Liver (tissue), 9 donors: Measurements from ENCODE around the gene ANXA10. TPM values are rescaled to one million over a fixed set of nuclear protein-coding genes. Genes with fewer than 3 reads are reported as not detected.

ENCODE experiments used
- DNase-seq: peaks from one replicate; pipeline ENCODE4 v3.0.0-alpha.2; 2017; ENCODE audit warnings: low spot score
- H3K27ac ChIP-seq, 2 donors: one replicate each; pipeline ENCODE4 v1.7.0; 2013; ENCODE audit warnings: inconsistent platforms in 2 of 2, low read length in 2 of 2, control low read depth in 1 of 2, low read depth in 1 of 2, mild to moderate bottlenecking in 1 of 2
- H3K27me3 ChIP-seq, 4 donors: one replicate each; pipeline versions ENCODE4 v1.6.1 to v1.7.0; 2013; ENCODE audit warnings: low read length in 3 of 4, inconsistent platforms in 1 of 4, mild to moderate bottlenecking in 1 of 4, moderate library complexity in 1 of 4; ENCODE audit not compliant: control insufficient read depth in 4 of 4, insufficient read depth in 4 of 4
- H3K36me3 ChIP-seq, 4 donors: one replicate each; pipeline versions ENCODE4 v1.6.1 to v1.7.0; 2013; ENCODE audit warnings: low read length in 3 of 4, mild to moderate bottlenecking in 3 of 4, low read depth in 1 of 4, moderate library complexity in 1 of 4; ENCODE audit not compliant: control insufficient read depth in 4 of 4, insufficient read depth in 3 of 4
- H3K4me1 ChIP-seq, 4 donors: one replicate each; pipeline versions ENCODE4 v1.6.1 to v1.7.0; 2013; ENCODE audit warnings: low read length in 3 of 4, mild to moderate bottlenecking in 3 of 4, moderate library complexity in 1 of 4; ENCODE audit not compliant: control insufficient read depth in 4 of 4, insufficient read depth in 4 of 4
- H3K4me3 ChIP-seq, 3 donors: one replicate each; pipeline versions ENCODE4 v1.6.1 to v1.7.0; 2013; ENCODE audit warnings: low read length in 3 of 3, control low read depth in 1 of 3, low read depth in 1 of 3, mild to moderate bottlenecking in 1 of 3
- H3K9ac ChIP-seq, 2 donors: one replicate each; pipeline ENCODE4 v1.7.0; 2013; ENCODE audit warnings: low read length in 2 of 2, mild to moderate bottlenecking in 2 of 2, moderate library complexity in 2 of 2, control low read depth in 1 of 2, low read depth in 1 of 2
- H3K9me3 ChIP-seq, 4 donors: one replicate each; pipeline versions ENCODE4 v1.6.1 to v1.7.0; 2013; ENCODE audit warnings: low read length in 3 of 4; ENCODE audit not compliant: control insufficient read depth in 4 of 4
- ATF3 ChIP-seq: IDR thresholded peaks from 2 replicates; pipeline ENCODE4 v1.6.1; 2016; ENCODE audit warnings: antibody characterized with exemption
- EGR1 ChIP-seq, 2 donors: IDR thresholded peaks; 2 replicates each; pipeline ENCODE4 v1.6.1; 2016 to 2018; ENCODE audit warnings: antibody characterized with exemption in 2 of 2, low read depth in 2 of 2
- FOXA1 ChIP-seq: IDR thresholded peaks from 2 replicates; pipeline ENCODE4 v1.6.1; 2016; ENCODE audit warnings: antibody characterized with exemption
- FOXA2 ChIP-seq: IDR thresholded peaks from 2 replicates; pipeline ENCODE4 v1.6.1; 2016; ENCODE audit warnings: antibody characterized with exemption
- GABPA ChIP-seq, 2 donors: IDR thresholded peaks in 1 of 2; conservative IDR thresholded peaks in 1 of 2; 2 replicates each; pipeline ENCODE4 v1.6.1; 2016; ENCODE audit warnings: antibody characterized with exemption in 2 of 2, mild to moderate bottlenecking in 1 of 2, moderate library complexity in 1 of 2
- HNF4A ChIP-seq, 2 donors: conservative IDR thresholded peaks; 2 replicates each; pipeline ENCODE4 v1.6.1; 2016; ENCODE audit warnings: antibody characterized with exemption in 2 of 2, mild to moderate bottlenecking in 2 of 2
- HNF4G ChIP-seq: IDR thresholded peaks from 2 replicates; pipeline ENCODE4 v1.6.1; 2016; ENCODE audit warnings: antibody characterized with exemption
- JUND ChIP-seq, 2 donors: IDR thresholded peaks; 2 replicates each; pipeline ENCODE4 v1.6.1; 2016; ENCODE audit warnings: antibody characterized with exemption in 2 of 2
- NR2F2 ChIP-seq: IDR thresholded peaks from 2 replicates; pipeline ENCODE4 v1.6.1; 2016; ENCODE audit warnings: antibody characterized with exemption
- RAD21 ChIP-seq, 2 donors: IDR thresholded peaks; 2 replicates each; pipeline ENCODE4 v1.6.1; 2016; ENCODE audit warnings: antibody characterized with exemption in 2 of 2, mild to moderate bottlenecking in 2 of 2
- RXRA ChIP-seq, 2 donors: IDR thresholded peaks; 2 replicates each; pipeline ENCODE4 v1.6.1; 2017 to 2018; ENCODE audit warnings: antibody characterized with exemption in 2 of 2, mild to moderate bottlenecking in 1 of 2
- SP1 ChIP-seq: IDR thresholded peaks from 2 replicates; pipeline ENCODE4 v1.6.1; 2018; ENCODE audit warnings: antibody characterized with exemption, mild to moderate bottlenecking
- YY1 ChIP-seq: IDR thresholded peaks from 2 replicates; pipeline ENCODE4 v1.6.1; 2016; ENCODE audit warnings: antibody characterized with exemption, mild to moderate bottlenecking
- ZBTB33 ChIP-seq: IDR thresholded peaks from 2 replicates; pipeline ENCODE4 v1.6.1; 2016; ENCODE audit warnings: antibody characterized with exemption
- WGBS: extraction: QIAGEN DNeasy Blood & Tissue Kit; methylation state at CpG from one replicate; pipeline ENCODE4 v1.1.7; 2013; 5-methylcytosine and 5-hydroxymethylcytosine counted together
- polyA plus RNA-seq, 2 donors: library from polyadenylated mRNA; stranded (reverse) in 1 of 2; unstranded in 1 of 2; fragments of 200-250 nt in 1 of 2; fragments of >200 nt in 1 of 2; fragmentation: Nextera tagmentation in 1 of 2; extraction: Ambion mirVana in 1 of 2; gene quantifications; one replicate each; pipeline versions ENCODE4 v1.2.1 to v1.2.3, GENCODE V29; 2013 to 2015
- total RNA-seq, 2 donors: library from RNA; depleted of rRNA; stranded (reverse); fragments of >200 nt; gene quantifications; one replicate each; pipeline ENCODE4 v1.2.3, GENCODE V29; 2014
- TF ChIP-seq, protein P1 (sequence below): IDR thresholded peaks from 2 replicates; pipeline ENCODE4 v1.6.1; 2016; ENCODE audit warnings: antibody characterized with exemption
- TF ChIP-seq, protein P2 (sequence below): fragments of 150-350 bp; IDR thresholded peaks from 2 replicates; pipeline ENCODE4 v1.5.1; 2017; ENCODE audit warnings: improper control_type of control experiment, low read depth, low read length; ENCODE audit not compliant: missing input control
- TF ChIP-seq, protein P3 (sequence below): IDR thresholded peaks from 2 replicates; pipeline ENCODE4 v1.6.1; 2016; ENCODE audit warnings: antibody characterized with exemption, mild to moderate bottlenecking
- donor health status: healthy.
- donor health status: healthy.
- donor health status: healthy.
- donor health status: healthy.
- donor health status: healthy.

The ANXA10 gene
- total and polyA plus RNA-seq, 4 donors: 6.3 to 45.4 (median 28.3) TPM

- TF ChIP-seq FOXA2 (no peak), JUND (IDR thresholded peaks at IDR 0.05) (no peak), GABPA (IDR thresholded peaks at IDR 0.05 in 1 of 2, conservative IDR thresholded peaks at IDR 0.05 in 1 of 2) (no peak), HNF4G (no peak), FOXA1 (no peak), EGR1 (IDR thresholded peaks at IDR 0.05; ENCODE audit: low read depth in 2 of 2) (no peak), ZBTB33 (no peak), RAD21 (IDR thresholded peaks at IDR 0.05) (no peak), NR2F2 (no peak), RXRA (IDR thresholded peaks at IDR 0.05) (no peak), ATF3 (no peak)
- TF ChIP-seq, protein P1, sequence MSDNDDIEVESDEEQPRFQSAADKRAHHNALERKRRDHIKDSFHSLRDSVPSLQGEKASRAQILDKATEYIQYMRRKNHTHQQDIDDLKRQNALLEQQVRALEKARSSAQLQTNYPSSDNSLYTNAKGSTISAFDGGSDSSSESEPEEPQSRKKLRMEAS: no peak
- TF ChIP-seq, protein P2, sequence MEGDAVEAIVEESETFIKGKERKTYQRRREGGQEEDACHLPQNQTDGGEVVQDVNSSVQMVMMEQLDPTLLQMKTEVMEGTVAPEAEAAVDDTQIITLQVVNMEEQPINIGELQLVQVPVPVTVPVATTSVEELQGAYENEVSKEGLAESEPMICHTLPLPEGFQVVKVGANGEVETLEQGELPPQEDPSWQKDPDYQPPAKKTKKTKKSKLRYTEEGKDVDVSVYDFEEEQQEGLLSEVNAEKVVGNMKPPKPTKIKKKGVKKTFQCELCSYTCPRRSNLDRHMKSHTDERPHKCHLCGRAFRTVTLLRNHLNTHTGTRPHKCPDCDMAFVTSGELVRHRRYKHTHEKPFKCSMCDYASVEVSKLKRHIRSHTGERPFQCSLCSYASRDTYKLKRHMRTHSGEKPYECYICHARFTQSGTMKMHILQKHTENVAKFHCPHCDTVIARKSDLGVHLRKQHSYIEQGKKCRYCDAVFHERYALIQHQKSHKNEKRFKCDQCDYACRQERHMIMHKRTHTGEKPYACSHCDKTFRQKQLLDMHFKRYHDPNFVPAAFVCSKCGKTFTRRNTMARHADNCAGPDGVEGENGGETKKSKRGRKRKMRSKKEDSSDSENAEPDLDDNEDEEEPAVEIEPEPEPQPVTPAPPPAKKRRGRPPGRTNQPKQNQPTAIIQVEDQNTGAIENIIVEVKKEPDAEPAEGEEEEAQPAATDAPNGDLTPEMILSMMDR: no peak
- TF ChIP-seq, protein P3, sequence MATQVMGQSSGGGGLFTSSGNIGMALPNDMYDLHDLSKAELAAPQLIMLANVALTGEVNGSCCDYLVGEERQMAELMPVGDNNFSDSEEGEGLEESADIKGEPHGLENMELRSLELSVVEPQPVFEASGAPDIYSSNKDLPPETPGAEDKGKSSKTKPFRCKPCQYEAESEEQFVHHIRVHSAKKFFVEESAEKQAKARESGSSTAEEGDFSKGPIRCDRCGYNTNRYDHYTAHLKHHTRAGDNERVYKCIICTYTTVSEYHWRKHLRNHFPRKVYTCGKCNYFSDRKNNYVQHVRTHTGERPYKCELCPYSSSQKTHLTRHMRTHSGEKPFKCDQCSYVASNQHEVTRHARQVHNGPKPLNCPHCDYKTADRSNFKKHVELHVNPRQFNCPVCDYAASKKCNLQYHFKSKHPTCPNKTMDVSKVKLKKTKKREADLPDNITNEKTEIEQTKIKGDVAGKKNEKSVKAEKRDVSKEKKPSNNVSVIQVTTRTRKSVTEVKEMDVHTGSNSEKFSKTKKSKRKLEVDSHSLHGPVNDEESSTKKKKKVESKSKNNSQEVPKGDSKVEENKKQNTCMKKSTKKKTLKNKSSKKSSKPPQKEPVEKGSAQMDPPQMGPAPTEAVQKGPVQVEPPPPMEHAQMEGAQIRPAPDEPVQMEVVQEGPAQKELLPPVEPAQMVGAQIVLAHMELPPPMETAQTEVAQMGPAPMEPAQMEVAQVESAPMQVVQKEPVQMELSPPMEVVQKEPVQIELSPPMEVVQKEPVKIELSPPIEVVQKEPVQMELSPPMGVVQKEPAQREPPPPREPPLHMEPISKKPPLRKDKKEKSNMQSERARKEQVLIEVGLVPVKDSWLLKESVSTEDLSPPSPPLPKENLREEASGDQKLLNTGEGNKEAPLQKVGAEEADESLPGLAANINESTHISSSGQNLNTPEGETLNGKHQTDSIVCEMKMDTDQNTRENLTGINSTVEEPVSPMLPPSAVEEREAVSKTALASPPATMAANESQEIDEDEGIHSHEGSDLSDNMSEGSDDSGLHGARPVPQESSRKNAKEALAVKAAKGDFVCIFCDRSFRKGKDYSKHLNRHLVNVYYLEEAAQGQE: no peak
- H3K36me3 ChIP-seq: no peaks in the 10 kb centered on the region
- DNase-seq: no peak
- WGBS: 78% methylated on average over 2 of the region's 2 CpGs
- no peak overlapping the region for H3K4me3 ChIP-seq
- no peak overlapping the region for H3K27ac ChIP-seq
- no peaks in the 10 kb centered on the region for H3K9me3 ChIP-seq
- H3K9ac ChIP-seq: no peak overlapping the region
- peaks cover 0 to 2% (median 0%) of the 10 kb centered on the region in 4 donors for H3K27me3 ChIP-seq
- H3K4me1 ChIP-seq: no peaks in the 10 kb centered on the region
Measured at GRCh38 chr4:168129802-168130201, 37.5 kb downstream of the ANXA10 start.

- DNase-seq: no peak
- H3K4me1 ChIP-seq: no peaks in the 10 kb centered on the region
- H3K4me3 ChIP-seq: no peak overlapping the region
- no peaks in the 10 kb centered on the region for H3K9me3 ChIP-seq
- H3K9ac ChIP-seq: no peak overlapping the region
- H3K27me3 ChIP-seq: peaks cover 0 to under 1% (median 0%) of the 10 kb centered on the region in 4 donors
- no peak overlapping the region for H3K27ac ChIP-seq
- no peaks in the 10 kb centered on the region for H3K36me3 ChIP-seq
- TF ChIP-seq HNF4A (conservative IDR thresholded peaks at IDR 0.05) (no peak), RAD21 (IDR thresholded peaks at IDR 0.05) (no peak), FOXA1 (no peak), SP1 (no peak), RXRA (IDR thresholded peaks at IDR 0.05) (no peak), EGR1 (IDR thresholded peaks at IDR 0.05; ENCODE audit: low read depth in 2 of 2) (no peak), GABPA (IDR thresholded peaks at IDR 0.05 in 1 of 2, conservative IDR thresholded peaks at IDR 0.05 in 1 of 2) (no peak), NR2F2 (no peak), ATF3 (no peak), JUND (IDR thresholded peaks at IDR 0.05) (no peak), FOXA2 (no peak), YY1 (no peak), HNF4G (no peak)
- TF ChIP-seq, protein P1: no peak
- TF ChIP-seq, protein P3: no peak
Measured at GRCh38 chr4:168131196-168131595, 38.9 kb downstream of the ANXA10 start.
